ENCODE measurements around the gene TCF15.

Gene TCF15

DNA sequence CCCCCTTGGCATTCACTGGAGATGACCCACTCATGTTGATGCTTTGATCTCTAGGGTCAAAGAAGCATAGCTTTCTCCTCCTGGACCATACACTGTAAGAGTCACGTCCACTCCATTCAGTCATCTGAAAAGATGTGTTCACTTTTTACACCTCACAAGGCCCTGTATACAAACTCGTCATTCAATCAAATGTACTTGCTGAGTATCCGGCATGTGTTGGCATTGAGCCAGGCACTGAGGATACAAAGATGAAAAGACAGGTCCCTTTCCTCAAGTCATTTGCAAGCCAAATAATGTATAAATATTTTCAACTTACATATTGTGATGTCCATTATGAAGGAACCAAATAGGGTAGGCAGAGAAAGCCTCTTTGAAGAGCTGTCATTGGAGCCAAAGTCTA, 34.0 kb downstream of the TCF15 start:
- no peak for DNase-seq

DNA sequence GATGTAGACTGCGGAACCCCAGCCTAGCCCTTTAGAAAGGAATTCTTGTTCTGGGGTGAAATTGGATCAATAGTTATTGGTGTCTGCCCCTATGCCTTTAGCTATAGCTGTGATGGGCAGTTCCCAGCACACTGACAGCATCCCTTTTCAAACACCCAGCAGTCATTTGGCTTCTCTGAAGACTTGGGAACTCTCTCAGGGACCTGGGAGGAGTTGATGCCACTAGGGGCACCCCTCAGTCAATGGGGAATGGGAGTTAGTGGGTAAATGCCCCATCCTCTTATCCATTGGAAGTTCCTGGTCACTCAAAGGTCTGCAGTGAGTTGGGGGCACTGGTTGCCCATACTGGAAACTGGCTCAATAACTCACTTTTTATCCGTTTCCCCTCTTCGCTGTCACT, 34.9 kb downstream of the TCF15 start:
- DNase-seq, result no peak

DNA sequence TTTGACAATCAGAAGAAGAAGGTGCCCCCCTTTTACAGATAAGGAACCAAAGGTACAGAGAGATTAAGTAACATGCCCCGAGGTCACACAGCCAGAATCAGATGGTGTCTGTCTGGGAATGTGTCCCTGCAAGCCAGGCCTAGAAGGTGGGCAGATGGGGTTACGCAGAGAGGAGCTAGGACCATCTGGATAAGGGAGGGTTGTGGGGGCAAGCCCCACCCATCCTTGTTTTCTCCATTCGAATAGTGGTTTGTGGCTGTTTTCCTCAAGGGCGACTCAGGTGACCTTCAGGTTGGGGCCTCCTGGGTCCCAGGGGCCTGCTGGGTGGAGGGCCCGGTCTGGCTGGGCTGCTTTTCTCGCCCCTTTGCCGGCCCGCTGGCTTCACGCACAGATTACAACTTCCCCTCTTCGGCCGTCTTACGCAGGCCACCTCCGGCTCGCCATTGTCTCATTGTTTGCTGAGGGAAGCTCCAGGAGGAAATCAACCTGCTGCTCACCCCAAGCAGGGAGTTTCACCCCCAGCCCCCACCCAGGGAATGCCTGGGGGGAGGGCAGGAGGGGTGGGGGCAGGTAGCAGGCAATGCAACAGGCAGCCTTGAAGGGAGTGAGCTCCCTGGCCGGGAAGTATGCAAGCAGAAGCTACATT, 35.7 kb downstream of the TCF15 start:
- DNase-seq, result no peak

DNA sequence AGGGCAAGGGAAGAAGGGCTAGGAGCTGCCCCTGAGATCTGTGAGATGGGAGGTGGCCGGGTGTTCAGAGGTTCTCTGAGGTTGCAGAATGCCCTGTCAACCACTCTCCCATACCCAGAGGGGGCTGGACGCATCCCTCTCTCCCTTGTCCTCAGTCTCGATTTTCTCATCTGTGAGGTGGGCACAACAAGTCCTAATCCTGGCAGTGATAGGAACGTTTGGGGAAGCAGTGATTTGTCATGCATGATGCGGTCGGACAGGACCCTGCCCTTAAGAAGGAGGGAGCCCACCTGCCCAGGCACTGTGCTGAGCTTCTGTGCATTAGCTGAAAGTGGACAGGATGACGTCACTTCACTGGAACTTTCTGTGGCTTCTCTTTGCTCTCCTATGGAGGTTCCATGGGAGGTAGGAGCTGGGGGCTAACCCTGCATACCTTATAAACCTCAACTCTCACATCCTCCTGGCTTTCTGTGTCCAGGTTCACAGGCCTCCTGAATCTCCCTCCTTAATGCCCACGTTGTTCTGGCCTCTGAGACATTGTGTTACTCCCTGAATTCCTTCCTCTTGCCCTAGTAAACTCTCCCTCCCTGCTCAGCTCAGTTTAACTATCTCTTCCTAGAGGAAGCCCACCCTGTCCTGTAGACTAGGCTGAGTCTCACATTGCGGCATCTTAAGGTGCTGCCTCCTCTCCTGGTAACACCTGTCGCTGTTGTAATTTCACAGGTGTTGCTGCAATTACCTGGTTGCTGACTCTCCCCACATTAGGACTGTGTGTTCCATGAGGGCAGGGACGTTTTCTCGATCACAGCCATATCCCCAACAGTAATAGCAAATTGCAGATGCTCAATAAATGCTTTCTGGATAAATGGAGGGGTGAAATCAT, 36.5 kb downstream of the TCF15 start:
- DNase-seq, result no peak

DNA sequence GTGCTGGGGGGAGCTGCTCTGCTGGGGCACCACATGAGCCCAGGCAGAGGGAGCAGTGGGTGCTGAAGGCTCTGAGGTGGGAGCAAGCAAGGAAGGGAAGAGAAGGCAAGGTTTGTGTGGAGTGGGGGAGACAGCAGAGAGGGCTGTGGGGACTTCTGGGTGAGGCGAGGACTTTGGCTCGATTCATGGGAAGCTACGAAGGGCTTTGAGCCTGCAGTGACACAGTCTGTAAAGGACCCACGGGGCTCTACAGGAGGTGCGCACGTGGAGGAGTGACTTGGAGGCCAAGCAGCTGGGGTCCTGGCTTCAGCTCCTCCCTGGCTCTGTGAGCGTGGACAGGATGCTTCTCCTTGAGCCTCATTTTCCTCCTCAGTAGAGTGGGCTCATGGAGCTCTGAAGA, 37.4 kb downstream of the TCF15 start:
- no peak for DNase-seq

DNA sequence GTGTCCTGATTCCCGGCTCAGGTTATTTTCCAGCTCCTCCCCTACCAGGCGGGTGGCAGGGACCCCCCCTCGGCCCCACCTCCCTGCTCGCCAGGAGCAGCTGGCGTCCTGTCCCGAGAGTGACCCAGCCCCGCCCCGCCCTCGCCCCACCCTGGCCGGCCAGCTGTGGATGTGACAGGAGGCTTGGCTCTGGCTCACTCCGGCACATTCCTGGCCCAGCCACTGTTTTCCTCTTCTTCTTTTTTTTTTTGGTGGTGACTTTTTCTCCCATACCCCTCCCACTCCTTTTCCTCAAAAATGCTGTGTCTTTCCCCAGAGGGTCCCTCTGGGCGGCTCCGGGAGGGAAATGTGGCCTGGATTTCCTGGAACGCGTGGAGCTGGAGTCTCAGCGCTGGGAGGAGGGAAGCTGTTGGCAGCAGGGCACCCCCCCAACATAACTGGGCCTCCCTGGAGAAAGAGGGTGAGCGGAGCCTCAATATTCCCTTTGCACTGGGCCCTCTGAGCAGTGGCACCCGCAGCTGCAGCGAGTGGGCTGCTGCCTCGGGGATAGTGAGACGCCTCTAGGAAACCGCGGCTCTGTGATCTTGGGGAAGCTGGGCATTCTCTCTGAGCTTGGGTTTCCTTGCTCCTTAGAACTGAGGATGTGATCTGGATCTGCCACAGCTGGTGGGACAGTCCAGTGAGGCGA, 38.2 kb downstream of the TCF15 start:
- DNase-seq, result no peak

DNA sequence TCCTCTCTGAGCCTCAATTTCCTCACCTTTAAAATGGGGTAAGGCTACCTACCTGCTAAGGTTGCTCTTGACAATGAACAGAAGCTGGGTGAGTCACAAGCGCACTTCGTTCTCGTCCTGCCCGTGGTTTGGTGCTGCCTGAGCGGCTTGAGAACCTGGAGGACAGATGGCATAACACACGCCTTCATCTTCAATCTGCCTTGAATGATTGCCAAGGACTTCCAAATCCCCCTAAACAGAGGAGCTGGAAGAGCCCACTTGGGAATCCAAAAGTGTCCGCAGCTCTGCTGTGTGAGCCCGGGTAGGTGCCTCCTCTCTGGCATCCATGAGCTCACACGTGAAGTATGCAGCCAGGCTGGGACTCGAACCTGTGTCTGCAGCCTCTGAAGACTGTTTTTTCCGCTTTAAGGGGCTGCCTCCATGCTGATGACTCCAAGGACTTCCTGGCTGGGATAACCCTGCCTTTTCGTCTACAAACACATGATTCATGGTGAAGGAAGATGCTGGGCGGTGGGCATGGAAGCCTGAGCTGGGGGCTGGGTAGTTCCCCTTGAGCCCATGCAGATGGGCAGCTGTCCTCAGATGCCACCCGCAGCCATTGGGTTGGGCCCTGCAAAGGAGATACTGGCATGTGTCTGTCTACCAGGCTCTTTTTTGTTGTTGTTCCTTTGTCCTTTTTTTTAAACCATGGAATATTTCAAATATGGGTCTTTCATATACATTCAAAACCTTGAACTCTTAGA, 41.3 kb downstream of the TCF15 start:
- DNase-seq, result no peak

DNA sequence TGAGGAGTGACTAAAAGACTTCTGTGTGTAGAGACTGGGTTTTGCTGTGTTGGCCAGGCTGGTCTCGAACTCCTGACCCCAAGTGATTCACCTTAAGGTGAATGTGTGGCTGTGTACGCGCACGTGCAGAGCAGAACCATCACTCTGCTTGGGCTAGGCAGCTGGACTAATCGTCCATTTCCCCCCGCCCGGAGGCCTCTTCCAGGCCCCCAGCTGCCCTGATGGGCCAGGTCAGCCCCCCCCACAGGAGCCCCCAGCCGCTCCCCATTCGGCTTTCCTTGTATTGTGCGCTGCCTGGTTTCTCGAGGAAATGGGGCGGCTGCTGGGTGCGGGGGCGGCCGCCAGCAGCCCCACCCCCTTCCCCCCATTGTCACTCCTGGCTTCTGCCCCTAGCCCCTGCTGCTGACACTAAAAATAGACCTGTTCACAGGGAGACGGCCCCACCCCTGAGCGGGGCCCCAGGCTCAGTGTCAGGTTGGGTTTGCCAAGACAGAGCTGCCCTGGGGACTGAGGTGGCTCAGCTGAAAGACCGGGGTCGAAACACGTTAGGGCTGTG, 41.9 kb downstream of the TCF15 start:
- no peak for DNase-seq

DNA sequence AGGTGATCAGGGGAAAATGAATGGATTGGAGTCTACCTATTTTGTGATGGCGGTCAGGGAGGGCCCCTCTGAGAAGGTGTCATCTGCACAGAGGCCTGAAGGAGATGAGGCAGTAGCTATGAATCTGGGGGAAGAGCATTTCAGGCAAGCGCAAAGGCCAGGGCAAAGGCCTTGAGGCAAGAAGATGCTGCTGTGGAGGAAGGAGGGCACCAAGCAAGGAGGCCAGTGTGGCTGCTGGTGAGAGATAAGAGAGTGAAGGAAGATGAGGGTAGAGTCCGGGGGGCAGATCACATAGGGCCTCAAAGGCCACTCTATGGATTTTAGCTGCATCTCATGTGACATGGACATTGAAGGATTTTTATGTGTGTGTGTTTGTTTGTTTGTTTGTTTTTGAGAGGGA, 45.9 kb downstream of the TCF15 start:
- DNase-seq, result no peak

DNA sequence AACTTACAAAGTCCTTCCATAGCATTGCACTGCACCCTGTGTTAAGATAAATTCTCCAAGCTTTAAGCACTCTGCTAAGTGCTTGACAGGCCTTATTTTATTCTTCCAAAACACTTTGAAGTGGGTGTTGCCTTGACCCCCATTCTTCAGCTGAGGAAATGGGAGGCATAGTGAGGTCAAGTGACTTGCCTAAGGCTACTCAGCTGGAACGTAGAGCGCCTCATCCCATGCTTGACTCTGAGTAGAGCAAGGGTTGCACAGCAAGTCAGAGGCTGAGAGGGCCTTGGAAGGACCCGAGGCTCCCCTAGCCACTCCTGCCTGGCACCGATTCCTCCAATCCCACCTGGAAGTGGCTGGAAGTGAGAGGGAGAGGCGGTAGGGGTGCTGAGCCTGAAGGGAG, 46.9 kb downstream of the TCF15 start:
- DNase-seq, result no peak

DNA sequence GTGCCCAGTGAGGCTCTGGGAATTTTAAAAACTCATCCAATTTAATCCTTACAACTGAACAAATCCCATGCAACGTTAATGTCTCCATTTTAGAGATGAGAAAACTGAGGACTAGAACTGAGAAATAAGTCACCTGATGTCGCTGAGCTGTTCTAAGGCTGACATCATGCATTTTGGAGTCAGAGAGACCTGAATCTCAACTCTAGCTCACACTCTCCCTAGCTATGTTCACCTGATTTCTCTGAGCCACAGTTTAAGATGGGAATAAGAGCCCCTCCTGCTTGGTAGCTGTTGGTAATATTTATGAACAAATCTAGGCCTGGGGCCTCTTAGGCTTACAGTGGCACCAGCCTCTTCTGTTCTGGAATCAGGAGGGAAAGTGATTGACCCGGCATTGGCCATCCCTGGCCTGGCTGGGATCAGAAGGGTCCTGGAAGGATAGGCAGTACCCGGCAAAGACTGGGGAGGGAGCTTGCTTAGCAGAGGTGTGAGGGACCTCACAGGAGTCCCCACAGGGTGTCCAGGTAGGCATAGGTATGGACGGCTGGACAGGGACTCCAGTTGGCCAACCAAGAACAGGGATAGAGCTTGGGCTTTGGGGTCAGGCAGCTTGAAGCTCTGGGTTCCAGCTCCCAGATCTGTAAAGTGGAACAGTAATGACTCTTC, 47.7 kb downstream of the TCF15 start:
- DNase-seq, result no peak

DNA sequence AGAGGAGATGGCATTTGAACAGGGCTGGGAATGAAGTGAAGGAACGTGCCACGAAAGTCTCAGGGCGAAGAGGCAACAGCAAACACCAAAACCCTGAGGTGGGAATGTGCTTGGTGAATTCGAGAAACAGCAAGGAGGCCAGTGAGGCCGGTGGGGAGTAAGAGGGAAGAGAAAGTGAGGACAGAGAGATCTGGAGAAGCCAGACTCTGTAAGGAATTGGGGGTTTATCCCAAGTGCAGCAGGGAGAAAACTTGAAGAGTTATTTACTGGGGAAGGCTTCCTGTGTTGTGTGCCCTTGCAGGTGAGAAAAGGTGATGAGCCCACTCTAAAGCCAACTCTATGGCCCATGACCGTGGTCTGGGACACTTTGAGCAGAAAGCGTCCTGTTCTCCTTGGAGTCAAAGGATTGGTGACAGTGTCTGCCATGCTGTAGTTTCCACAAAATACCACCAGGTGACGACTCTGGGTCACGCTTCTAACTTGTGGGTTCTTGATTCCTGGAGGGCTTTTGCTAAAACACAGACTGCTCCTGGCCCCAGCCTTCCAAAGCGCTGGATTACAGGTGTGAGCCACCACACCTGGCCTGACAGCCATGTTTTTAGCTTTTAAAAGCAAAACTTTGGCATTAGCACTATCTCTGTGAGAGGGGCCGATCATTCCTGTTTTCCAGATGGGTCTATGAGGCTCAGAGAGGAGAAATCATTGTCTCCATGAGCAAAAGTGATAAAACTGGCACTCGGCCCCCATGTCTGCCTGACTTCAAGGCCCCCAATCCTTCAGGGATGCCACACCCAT, 48.5 kb downstream of the TCF15 start:
- peak; percentile 49 for DNase-seq

DNA sequence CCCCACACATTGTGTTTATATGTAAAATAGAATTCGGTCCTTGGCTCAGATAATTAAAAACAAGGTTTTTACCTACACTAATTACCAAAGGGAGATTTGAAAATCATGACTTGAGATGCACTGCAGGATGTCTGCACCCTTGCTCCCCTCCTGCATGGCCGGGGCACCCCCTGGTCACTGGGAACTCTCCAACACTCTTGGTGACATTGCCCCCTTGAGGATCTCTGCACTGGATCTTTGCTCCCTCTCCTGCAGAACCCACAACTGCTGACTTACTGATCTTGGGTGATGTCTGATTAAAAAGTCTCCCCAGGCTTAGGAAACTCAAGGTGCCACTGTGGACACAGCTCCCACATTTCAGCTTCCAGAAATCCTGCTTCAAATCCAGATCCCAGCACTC, 49.4 kb downstream of the TCF15 start:
- no peak for DNase-seq

DNA sequence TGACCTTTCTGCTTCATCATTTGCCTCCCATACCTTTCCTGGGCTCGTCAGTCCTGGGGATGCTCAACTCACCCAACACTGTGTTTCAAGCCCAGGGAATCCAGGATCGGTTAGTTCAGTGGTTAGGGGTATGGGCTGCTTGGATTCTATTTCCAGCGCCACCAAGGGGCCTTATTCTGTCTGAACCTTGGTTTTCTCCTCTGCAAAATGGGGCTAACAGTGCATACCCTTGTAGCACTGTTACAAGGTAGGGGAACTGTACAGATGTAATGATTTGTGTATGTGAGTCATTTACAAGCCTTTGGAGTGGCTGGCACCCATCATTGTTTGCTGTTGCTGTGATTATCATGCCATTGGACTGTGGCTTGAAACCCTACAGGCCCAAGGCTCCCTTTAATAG, 52.0 kb downstream of the TCF15 start:
- DNase-seq, result no peak

DNA sequence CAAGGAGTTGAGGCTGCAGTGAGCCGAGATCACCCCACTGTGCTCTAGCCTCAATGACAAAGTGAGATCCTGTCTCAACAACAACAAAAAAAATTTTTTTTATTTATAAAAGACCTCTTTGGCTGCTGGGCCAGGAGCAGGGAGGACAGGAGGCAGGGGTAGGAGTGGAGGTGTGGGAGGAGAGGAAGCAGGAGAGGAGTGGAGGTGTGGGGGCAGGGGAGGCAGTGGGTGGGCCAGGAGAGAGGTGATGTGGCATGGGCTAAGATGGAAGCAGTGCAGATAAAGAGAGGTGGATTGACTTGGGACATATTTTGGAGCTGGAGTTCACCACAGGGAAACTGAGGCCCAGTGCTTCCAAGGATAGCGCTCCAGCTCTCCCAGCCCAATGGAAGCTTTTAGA, 53.1 kb downstream of the TCF15 start:
- DNase-seq, result no peak

DNA sequence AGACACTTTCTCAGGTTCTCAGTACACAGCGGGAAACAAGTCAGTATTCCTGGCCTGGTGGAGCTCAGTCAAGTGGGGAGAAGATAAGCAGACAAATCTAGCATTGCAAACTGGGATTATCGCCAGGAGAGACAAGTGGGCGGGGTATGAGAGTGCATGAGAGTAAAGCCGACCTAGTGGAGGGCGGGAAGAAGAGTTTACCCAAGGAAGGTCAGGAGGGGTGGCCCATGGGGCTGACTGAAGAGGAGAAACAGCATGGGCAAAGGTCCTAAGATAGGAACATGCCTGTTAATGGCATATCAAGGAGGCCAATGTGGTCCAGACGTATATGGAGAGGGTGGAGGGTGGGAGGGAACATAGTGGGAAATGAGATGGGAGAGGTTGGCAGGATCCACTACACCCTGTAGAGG, 54.1 kb downstream of the TCF15 start:
- DNase-seq, result no peak
